K562 (cell line): ENCODE results near the gene OSBP2. TPM values are rescaled to one million over a fixed set of nuclear protein-coding genes. Genes with fewer than 3 reads are reported as not detected.

Experiments used
- ATAC-seq: fragments of 200-7000 bp; cut with Tn5 transposase; 3 replicates; pipeline ENCODE4 v1.9.1; 2020; ENCODE audit warnings: moderate library complexity
- BruUV-seq: library from RNA; stranded (reverse); fragments of 400-500 nt; replicated peaks from 2 replicates; lab custom pipeline; 2021; lab: Mats Ljungman, UMichigan
- CTCF ChIA-PET: fragments of 300-600 bp; formaldehyde crosslinking; extraction: SDS; loops from one replicate; lab custom pipeline; 2021; ENCODE audit warnings: low intra/inter-chr PET ratio; lab: Yijun Ruan, JAX
- POLR2A ChIA-PET: fragments of 300-600, 350-650 bp; sonication (Branson Sonifier 250); formaldehyde crosslinking; extraction: SDS; loops from one replicate; lab custom pipeline; 2021; ENCODE audit warnings: antibody characterized with exemption, inconsistent platforms; lab: Yijun Ruan, JAX
- DNase-seq, 4 experiments: peaks; one replicate each; pipeline versions ENCODE4 v3.0.0 to v3.0.0-alpha.2; 2011 to 2018; ENCODE audit warnings: low spot score in 3 of 4, mixed read lengths in 3 of 4; ENCODE audit errors: extremely low read depth in 1 of 4
- FAIRE-seq: peaks from 2 replicates; lab custom pipeline; 2011; peaks lifted over from hg19 to GRCh38; lab: Jason Lieb, UNC
- H2AFZ ChIP-seq: 2 replicates; pipeline ENCODE4 v1.6.0; 2011; ENCODE audit warnings: low read depth, low read length, control low read depth, inconsistent platforms
- H3K27ac ChIP-seq: fragments of 200-600 bp; 3 replicates; pipeline ENCODE4 v1.8.0; 2011; ENCODE audit warnings: low read depth, mild to moderate bottlenecking, control low read depth, inconsistent platforms, low read length, moderate library complexity, mixed read lengths; ENCODE audit errors: extremely low read depth
- H3K27me3 ChIP-seq, 2 experiments: fragments of 300-600 bp in 1 of 2; 2 replicates in 1 of 2; 3 replicates in 1 of 2; pipeline versions ENCODE4 v1.6.0 to v1.8.0; 2011; ENCODE audit warnings: inconsistent platforms in 2 of 2, low read length in 2 of 2, mild to moderate bottlenecking in 1 of 2, mixed read lengths in 1 of 2, moderate library complexity in 1 of 2; ENCODE audit not compliant: control insufficient read depth in 2 of 2, insufficient read depth in 2 of 2
- H3K36me3 ChIP-seq: fragments of 300-600 bp; 3 replicates; pipeline ENCODE4 v1.8.0; 2011; ENCODE audit warnings: mild to moderate bottlenecking, low read length, inconsistent platforms; ENCODE audit not compliant: control insufficient read depth, insufficient read depth
- H3K4me1 ChIP-seq, 2 experiments: fragments of 200-600 bp in 1 of 2; replicated peaks in 1 of 2; 2 replicates in 1 of 2; 3 replicates in 1 of 2; pipeline versions ENCODE4 v1.5.1 to v1.8.0; 2011; ENCODE audit warnings: inconsistent platforms in 2 of 2, low read length in 2 of 2, mild to moderate bottlenecking in 1 of 2, mixed read lengths in 1 of 2, moderate library complexity in 1 of 2; ENCODE audit not compliant: control insufficient read depth in 2 of 2, insufficient read depth in 2 of 2
- H3K4me2 ChIP-seq: 2 replicates; pipeline ENCODE4 v1.6.1; 2011; ENCODE audit warnings: low read length, control low read depth, inconsistent platforms, mixed read lengths; ENCODE audit not compliant: insufficient read depth
- H3K4me3 ChIP-seq: fragments of 200-600 bp; sonication (generic), shearing (Covaris generic); 2 replicates; pipeline ENCODE4 v1.5.1; 2016; ENCODE audit warnings: control low read depth, inconsistent platforms
- H3K79me2 ChIP-seq: fragments of 200-600 bp; 3 replicates; pipeline ENCODE4 v1.8.0; 2011; ENCODE audit warnings: low read length, inconsistent platforms; ENCODE audit not compliant: control insufficient read depth, insufficient read depth
- H3K9ac ChIP-seq, 2 experiments: 2 replicates each; pipeline versions ENCODE4 v1.6.0 to v1.6.1; 2011; ENCODE audit warnings: low read depth in 2 of 2, low read length in 2 of 2, control low read depth in 1 of 2, inconsistent platforms in 1 of 2, mild to moderate bottlenecking in 1 of 2, mixed read lengths in 1 of 2; ENCODE audit not compliant: insufficient read depth in 1 of 2
- H3K9me1 ChIP-seq: one replicate; pipeline ENCODE4 v1.6.0; 2011; ENCODE audit warnings: inconsistent platforms, mild to moderate bottlenecking, low read length, moderate library complexity; ENCODE audit not compliant: control insufficient read depth, insufficient read depth
- H3K9me3 ChIP-seq: replicated peaks from 2 replicates; pipeline ENCODE4 v1.5.1; 2011; ENCODE audit warnings: low read depth, low read length, inconsistent platforms; ENCODE audit not compliant: control insufficient read depth, insufficient read depth
- H4K20me1 ChIP-seq: replicated peaks from 2 replicates; pipeline ENCODE4 v1.6.1; 2011; ENCODE audit warnings: low read length, inconsistent platforms, mixed read lengths; ENCODE audit not compliant: control insufficient read depth, insufficient read depth
- CBFA2T3 ChIP-seq: fragments of 450-650 bp; IDR thresholded peaks from 2 replicates; pipeline ENCODE4 v1.6.1; 2017
- CBX3 ChIP-seq, 2 experiments: IDR thresholded peaks; 1 replicate in 1 of 2; 2 replicates in 1 of 2; pipeline ENCODE4 v1.6.1; 2012; ENCODE audit warnings: inconsistent platforms in 2 of 2, low read length in 2 of 2, borderline replicate concordance in 1 of 2, control low read depth in 1 of 2
- PATZ1 ChIP-seq: fragments of 250-450 bp; sonication (Bioruptor Pico); IDR thresholded peaks from 2 replicates; pipeline ENCODE4 v1.5.0; 2020; ENCODE audit warnings: mild to moderate bottlenecking, borderline replicate concordance
- PTBP1 ChIP-seq: fragments of 200-400 bp; formaldehyde crosslinking; IDR thresholded peaks from 2 replicates; pipeline ENCODE4 v1.6.1; 2017; ENCODE audit warnings: low read depth, low read length
- ZSCAN32 ChIP-seq: fragments of 450-650 bp; formaldehyde crosslinking; IDR thresholded peaks from 2 replicates; pipeline ENCODE4 v1.4.0; 2020; ENCODE audit warnings: mild to moderate bottlenecking, moderate library complexity
- WGBS: fragments of 100-300 bp; shearing (Covaris generic); methylation state at CpG from one replicate; pipeline ENCODE4 v1.1.6; 2016; ENCODE audit warnings: low coverage, mixed read lengths; ENCODE audit not compliant: insufficient coverage; ENCODE audit errors: missing lambda C conversion rate; 5-methylcytosine and 5-hydroxymethylcytosine counted together
- in situ Hi-C: fragments of 300-500 bp; cut with MboI; formaldehyde crosslinking; loops from 4 replicates; pipeline ENCODE4 v1.15.0; 2018; ENCODE audit warnings: inconsistent platforms, mixed read lengths
- intact Hi-C: fragments of 100-400 bp; cut with micrococcal nuclease; formaldehyde crosslinking; loops from 2 replicates; pipeline ENCODE4 v1.14.2; 2022
- polyA plus RNA-seq, 8 experiments: library from polyadenylated mRNA; depleted of rRNA in 4 of 8; stranded (reverse) in 5 of 8; unstranded in 3 of 8; fragments of >200 nt; fragmentation: Nextera tagmentation in 2 of 8; fragmentation: Illumina TruSeq in 1 of 8; extraction: Ambion mirVana in 2 of 8; extraction: Trizol in 1 of 8; gene quantifications; 2 replicates each; pipeline versions ENCODE4 v1.2.1 to v1.2.3, GENCODE V29; 2011 to 2014; ENCODE audit warnings: inconsistent platforms in 1 of 8, missing spikeins in 1 of 8
- total RNA-seq, 7 experiments: library from RNA; depleted of rRNA in 6 of 7; stranded (reverse); fragments of >200 nt in 6 of 7; fragmentation: Illumina TruSeq in 2 of 7; extraction: Trizol in 2 of 7; gene quantifications; 2 replicates each; pipeline versions ENCODE4 v1.2.1 to v1.2.3, GENCODE V29; 2011 to 2021; ENCODE audit warnings: low replicate concordance in 1 of 7
- TF ChIP-seq, protein P1 (sequence below): fragments of 250-450 bp; sonication (Bioruptor Pico); IDR thresholded peaks from 2 replicates; pipeline ENCODE4 v1.4.0; 2020; ENCODE audit warnings: mild to moderate bottlenecking, moderate library complexity

Gene OSBP2
- total and polyA plus RNA-seq, 9 of the 15 experiments (the other 6 are each of a cell fraction or from before 2014, with no cell fraction given) = 0.52 to 29.5 (median 21.6) TPM

- TF ChIP-seq PATZ1 (CRISPR knock-in tag) = no peak
- no peak for TF ChIP-seq PTBP1
- TF ChIP-seq ZSCAN32 (CRISPR knock-in tag) = no peak
Observed at GRCh38 chr22:30847583-30847982, 152.9 kb downstream of the OSBP2 start (continued).

- Histone ChIP-seq H3K4me3 (no peak overlapping the region), H3K9me3 (no peaks in the 10 kb centered on the region), H3K4me1 (no peaks in the 10 kb centered on the region), H2AFZ (no peak overlapping the region), H3K4me2 (no peak overlapping the region), H3K9ac (no peak overlapping the region), H3K79me2 (no peaks in the 10 kb centered on the region), H4K20me1 (no peaks in the 10 kb centered on the region), H3K27me3 (no peaks in the 10 kb centered on the region), H3K9me1 (no peaks in the 10 kb centered on the region), H3K36me3 (no peaks in the 10 kb centered on the region), H3K27ac (no peak overlapping the region)
- no peak for FAIRE-seq
- DNase-seq = no peak
- in situ Hi-C loops (no loop called here), intact Hi-C loops (no loop called here)
- ChIA-PET POLR2A (no interaction called here), CTCF (no interaction called here)
- TF ChIP-seq, protein P1, sequence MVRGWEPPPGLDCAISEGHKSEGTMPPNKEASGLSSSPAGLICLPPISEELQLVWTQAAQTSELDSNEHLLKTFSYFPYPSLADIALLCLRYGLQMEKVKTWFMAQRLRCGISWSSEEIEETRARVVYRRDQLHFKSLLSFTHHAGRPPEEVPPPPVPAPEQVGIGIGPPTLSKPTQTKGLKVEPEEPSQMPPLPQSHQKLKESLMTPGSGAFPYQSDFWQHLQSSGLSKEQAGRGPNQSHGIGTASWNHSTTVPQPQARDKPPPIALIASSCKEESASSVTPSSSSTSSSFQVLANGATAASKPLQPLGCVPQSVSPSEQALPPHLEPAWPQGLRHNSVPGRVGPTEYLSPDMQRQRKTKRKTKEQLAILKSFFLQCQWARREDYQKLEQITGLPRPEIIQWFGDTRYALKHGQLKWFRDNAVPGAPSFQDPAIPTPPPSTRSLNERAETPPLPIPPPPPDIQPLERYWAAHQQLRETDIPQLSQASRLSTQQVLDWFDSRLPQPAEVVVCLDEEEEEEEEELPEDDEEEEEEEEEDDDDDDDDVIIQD (CRISPR knock-in tag) = no peak
- TF ChIP-seq CBX3 (IDR thresholded peaks at IDR 0.05; ENCODE audit: borderline replicate concordance in 1 of 2, low read length in 2 of 2) (no peak), CBFA2T3 (no peak)
- ATAC-seq = no peak
- BruUV-seq = no TSS peak
- WGBS = 20% methylated on average over 3 of the region's 3 CpGs
Observed at GRCh38 chr22:30855266-30855665, 160.6 kb downstream of the OSBP2 start.
